ENCODE data around the gene RBFOX1. TPM values are rescaled to one million over a fixed set of nuclear protein-coding genes. Genes with fewer than 3 reads are reported as not detected.

Gene RBFOX1
- total RNA-seq, 6 donors from 2014 or later = not detected

GRCh38 chr16:7335991-7336634 is 3.5 kb downstream of the RBFOX1 start:
- H3K4me3 ChIP-seq = no peak overlapping the region
- no peaks in the 10 kb centered on the region for H3K9me3 ChIP-seq
- no peaks in the 10 kb centered on the region for H3K27me3 ChIP-seq
- ATAC-seq (ENCODE audit: low FRiP score in 2 of 2) (no peak), DNase-seq (no peak)
- TF ChIP-seq CTCF (IDR thresholded peaks at IDR 0.05) = no peak
- no peaks in the 10 kb centered on the region for H3K36me3 ChIP-seq
- 69 to 75% methylated on average over 3 of the region's 3 CpGs for WGBS, 2 donors
- no peaks in the 10 kb centered on the region for H3K4me1 ChIP-seq
- no peak overlapping the region for H3K27ac ChIP-seq

- Histone ChIP-seq H3K9me3 (no peaks in the 10 kb centered on the region), H3K4me1 (no peaks in the 10 kb centered on the region)
- 60 to 75% methylated on average over 1 of the region's 1 CpG for WGBS, 2 donors
These were observed 4.1 kb downstream of the RBFOX1 start for GRCh38 chr16:7336742-7337141.

GRCh38 chr16:7338826-7339225 is 6.2 kb downstream of the RBFOX1 start:
- no peaks in the 10 kb centered on the region for H3K4me1 ChIP-seq
- H3K27ac ChIP-seq = no peak overlapping the region
- ATAC-seq (ENCODE audit: low FRiP score in 2 of 2) = no peak
- no peaks in the 10 kb centered on the region for H3K9me3 ChIP-seq
- H3K4me3 ChIP-seq = no peak overlapping the region
- TF ChIP-seq POLR2A (IDR thresholded peaks at IDR 0.05) = no peak
- 62 to 63% methylated on average over 4 of the region's 4 CpGs for WGBS, 2 donors
- no peaks in the 10 kb centered on the region for H3K36me3 ChIP-seq
- no peak for DNase-seq
- no peaks in the 10 kb centered on the region for H3K27me3 ChIP-seq

More at GRCh38 chr16:7336742-7337141, 4.1 kb downstream of the RBFOX1 start:
- H3K4me3 ChIP-seq = no peak overlapping the region
- no peak overlapping the region for H3K27ac ChIP-seq
- ATAC-seq (ENCODE audit: low FRiP score in 2 of 2) = no peak
- TF ChIP-seq EP300 (IDR thresholded peaks at IDR 0.05) (no peak), POLR2AphosphoS5 (IDR thresholded peaks at IDR 0.05) (no peak), CTCF (IDR thresholded peaks at IDR 0.05) (no peak), POLR2A (IDR thresholded peaks at IDR 0.05) (no peak)
- H3K27me3 ChIP-seq = no peaks in the 10 kb centered on the region
- no peaks in the 10 kb centered on the region for H3K36me3 ChIP-seq
- no peak for DNase-seq

GRCh38 chr16:7339700-7340099 is 7.1 kb downstream of the RBFOX1 start:
- WGBS, 2 donors = 94 to 96% methylated on average over 1 of the region's 1 CpG
- Histone ChIP-seq H3K4me1 (no peaks in the 10 kb centered on the region), H3K9me3 (no peaks in the 10 kb centered on the region), H3K4me3 (no peak overlapping the region), H3K27ac (no peak overlapping the region), H3K36me3 (no peaks in the 10 kb centered on the region), H3K27me3 (no peaks in the 10 kb centered on the region)
- TF ChIP-seq EP300 (IDR thresholded peaks at IDR 0.05) (no peak), POLR2A (IDR thresholded peaks at IDR 0.05) (no peak), CTCF (IDR thresholded peaks at IDR 0.05) (no peak), POLR2AphosphoS5 (IDR thresholded peaks at IDR 0.05) (no peak)
- DNase-seq = no peak
- ATAC-seq (ENCODE audit: low FRiP score in 2 of 2) = no peak

GRCh38 chr16:7340938-7341337 is 8.3 kb downstream of the RBFOX1 start:
- H3K36me3 ChIP-seq = no peaks in the 10 kb centered on the region
- no peak overlapping the region for H3K4me3 ChIP-seq
- no peak for DNase-seq
- TF ChIP-seq POLR2AphosphoS5 (IDR thresholded peaks at IDR 0.05) = no peak
- TF ChIP-seq POLR2A (IDR thresholded peaks at IDR 0.05) = no peak
- no peak for TF ChIP-seq EP300 (IDR thresholded peaks at IDR 0.05)
- TF ChIP-seq CTCF (IDR thresholded peaks at IDR 0.05) = no peak
- 77 to 80% methylated on average over 5 of the region's 5 CpGs for WGBS, 2 donors
- H3K27me3 ChIP-seq = no peaks in the 10 kb centered on the region
- H3K27ac ChIP-seq = no peak overlapping the region
- no peaks in the 10 kb centered on the region for H3K9me3 ChIP-seq
- no peaks in the 10 kb centered on the region for H3K4me1 ChIP-seq
- no peak for ATAC-seq (ENCODE audit: low FRiP score in 2 of 2)
